ENCODE data around the gene MIS18A.
A peak's percentile ranks its signal among the peaks of the same experiment; 100 is the strongest.

The MIS18A gene

DNA sequence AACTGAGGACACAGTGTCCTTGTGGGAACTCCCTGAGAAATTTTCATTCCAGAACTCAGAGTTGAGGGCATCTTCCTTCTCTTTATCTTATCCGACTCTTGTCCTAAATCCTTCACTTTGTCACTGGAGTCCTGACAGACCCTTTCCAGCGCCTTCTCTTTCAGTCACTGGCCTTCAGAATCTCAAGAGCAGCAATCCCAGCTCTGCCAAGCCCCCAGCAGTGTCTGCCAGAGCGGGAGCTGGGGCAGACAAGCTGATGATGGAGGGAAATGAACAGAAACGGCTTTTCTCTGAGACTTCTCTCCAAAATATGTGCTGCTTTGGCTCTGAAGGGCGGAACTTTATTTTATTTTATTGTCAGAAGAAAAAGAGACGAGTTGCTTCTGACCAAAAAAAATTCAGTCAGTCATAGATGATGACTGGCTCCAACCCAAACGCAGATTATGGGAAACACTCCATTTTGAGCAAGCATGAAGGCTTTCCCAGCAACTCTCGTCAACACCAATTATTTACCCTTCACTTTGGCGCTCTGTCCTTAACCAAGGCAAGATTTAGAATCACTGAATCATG, 32.2 kb downstream of the MIS18A start:
- no peak for DNase-seq (ENCODE audit: low read depth)
- TF ChIP-seq, protein P1, sequence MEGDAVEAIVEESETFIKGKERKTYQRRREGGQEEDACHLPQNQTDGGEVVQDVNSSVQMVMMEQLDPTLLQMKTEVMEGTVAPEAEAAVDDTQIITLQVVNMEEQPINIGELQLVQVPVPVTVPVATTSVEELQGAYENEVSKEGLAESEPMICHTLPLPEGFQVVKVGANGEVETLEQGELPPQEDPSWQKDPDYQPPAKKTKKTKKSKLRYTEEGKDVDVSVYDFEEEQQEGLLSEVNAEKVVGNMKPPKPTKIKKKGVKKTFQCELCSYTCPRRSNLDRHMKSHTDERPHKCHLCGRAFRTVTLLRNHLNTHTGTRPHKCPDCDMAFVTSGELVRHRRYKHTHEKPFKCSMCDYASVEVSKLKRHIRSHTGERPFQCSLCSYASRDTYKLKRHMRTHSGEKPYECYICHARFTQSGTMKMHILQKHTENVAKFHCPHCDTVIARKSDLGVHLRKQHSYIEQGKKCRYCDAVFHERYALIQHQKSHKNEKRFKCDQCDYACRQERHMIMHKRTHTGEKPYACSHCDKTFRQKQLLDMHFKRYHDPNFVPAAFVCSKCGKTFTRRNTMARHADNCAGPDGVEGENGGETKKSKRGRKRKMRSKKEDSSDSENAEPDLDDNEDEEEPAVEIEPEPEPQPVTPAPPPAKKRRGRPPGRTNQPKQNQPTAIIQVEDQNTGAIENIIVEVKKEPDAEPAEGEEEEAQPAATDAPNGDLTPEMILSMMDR (conservative IDR thresholded peaks at IDR 0.05; ENCODE audit: low read length): no peak
- no peak overlapping the region for H3K4me3 ChIP-seq (ENCODE audit: low read length)

DNA sequence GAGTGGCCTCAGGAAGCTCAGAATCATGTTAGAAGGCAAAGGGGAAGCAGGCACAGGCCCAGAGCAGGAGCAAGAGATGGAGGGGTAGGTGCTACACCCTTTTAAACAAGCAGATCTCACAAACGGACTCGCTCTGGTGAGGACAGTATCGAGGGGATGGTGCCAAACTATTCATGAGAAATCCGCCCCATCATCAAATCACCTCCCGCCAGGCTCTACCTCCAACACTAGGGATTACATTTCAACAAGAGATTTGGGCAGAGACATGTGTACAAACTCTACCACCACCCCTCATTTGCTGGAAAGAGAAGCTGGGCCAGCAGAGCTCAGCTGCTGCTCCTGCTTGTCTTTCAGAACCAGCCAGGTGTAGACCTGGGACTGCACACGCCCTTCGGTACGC, 32.9 kb downstream of the MIS18A start:
- no peak overlapping the region for H3K4me3 ChIP-seq (ENCODE audit: low read length)
- TF ChIP-seq, protein P1 (conservative IDR thresholded peaks at IDR 0.05; ENCODE audit: low read length): no peak
- DNase-seq (ENCODE audit: low read depth): no peak

DNA sequence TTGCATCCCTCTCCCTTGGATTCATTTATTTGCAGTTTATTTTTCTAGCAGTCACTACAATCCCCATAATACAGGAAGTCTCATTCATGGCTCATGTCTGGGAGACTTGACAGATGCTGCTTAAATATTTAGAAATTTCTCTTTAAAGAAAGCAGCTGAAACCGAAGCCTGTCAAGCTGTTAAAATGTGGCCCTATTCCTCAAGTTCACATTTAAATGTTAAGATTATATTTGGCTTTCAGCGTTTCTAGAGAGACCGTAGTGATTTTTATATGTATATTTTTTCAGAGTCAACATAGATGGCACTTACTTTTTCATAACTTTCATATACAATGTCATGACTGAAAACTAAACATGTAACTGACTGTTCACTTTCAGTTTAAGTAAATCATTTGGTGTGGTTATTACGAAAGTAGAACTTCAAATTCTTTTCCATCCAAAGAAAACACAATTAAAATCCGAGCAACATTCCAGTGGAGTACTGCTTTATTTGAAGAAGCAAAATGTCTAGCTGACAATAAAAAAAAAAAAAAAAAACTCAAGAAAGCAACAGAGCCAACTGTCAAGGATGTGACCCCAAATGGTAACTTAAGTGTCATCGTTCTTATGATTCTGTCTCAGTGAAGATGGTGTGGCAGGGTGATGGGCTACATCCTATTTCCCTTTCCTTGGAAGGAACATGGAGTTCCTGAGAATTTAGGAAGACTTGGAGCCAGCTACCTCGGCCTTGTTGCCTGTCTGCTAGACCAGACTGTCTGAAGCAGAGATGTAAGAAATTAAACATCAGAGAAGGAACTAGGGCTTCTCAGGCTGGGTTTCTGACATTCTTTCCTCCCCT, 37.8 kb downstream of the MIS18A start:
- DNase-seq (ENCODE audit: low read depth): peak; percentile 55
- TF ChIP-seq, protein P1 (conservative IDR thresholded peaks at IDR 0.05; ENCODE audit: low read length): no peak

DNA sequence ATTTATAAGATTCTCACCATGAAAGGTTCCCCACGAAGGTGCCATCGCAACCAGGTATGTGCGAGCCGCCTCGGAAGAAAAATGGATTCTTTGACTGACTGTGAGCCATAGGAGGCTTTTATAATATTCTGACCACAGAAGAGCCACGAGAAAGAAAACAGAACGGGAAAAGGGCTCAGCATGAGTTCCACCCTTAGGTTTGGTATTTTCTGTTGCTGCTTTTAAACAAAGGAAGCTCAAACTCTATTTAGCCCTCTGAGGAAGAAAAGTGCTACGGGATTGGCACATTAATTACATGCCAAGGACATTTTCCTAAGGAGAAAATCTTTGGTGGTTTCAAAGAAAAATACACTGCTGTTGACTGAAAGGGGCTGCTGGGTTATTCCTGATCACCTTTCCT, 39.3 kb downstream of the MIS18A start:
- no peak for DNase-seq (ENCODE audit: low read depth)
- TF ChIP-seq, protein P1 (conservative IDR thresholded peaks at IDR 0.05; ENCODE audit: low read length): no peak

More for the DNA sequence above, 37.8 kb downstream of the MIS18A start:
- H3K4me3 ChIP-seq (ENCODE audit: low read length): peak overlapping the region; percentile 20

DNA sequence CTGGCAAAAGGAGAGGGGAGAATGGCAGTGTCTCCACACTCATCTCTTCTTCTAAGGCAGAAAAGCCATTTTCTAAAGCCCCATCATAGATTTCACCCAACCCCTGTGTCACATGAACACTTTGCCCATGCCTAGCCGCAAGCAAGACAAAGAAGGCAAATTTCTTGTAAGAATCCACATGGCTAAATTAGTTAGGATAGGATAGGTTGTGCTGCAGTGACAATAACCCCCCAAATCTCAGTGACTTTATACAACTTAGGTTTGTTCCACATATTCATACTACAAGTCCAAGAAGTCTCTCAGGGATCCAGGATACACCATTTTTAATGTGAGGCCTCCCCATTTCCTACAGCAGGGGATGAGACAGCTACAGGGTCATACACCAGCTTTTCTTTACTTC, 40.8 kb downstream of the MIS18A start:
- no peak for DNase-seq (ENCODE audit: low read depth)
- H3K4me3 ChIP-seq (ENCODE audit: low read length): no peak overlapping the region
- TF ChIP-seq, protein P1 (conservative IDR thresholded peaks at IDR 0.05; ENCODE audit: low read length): no peak

More for the DNA sequence above, 39.3 kb downstream of the MIS18A start:
- H3K4me3 ChIP-seq (ENCODE audit: low read length): no peak overlapping the region

DNA sequence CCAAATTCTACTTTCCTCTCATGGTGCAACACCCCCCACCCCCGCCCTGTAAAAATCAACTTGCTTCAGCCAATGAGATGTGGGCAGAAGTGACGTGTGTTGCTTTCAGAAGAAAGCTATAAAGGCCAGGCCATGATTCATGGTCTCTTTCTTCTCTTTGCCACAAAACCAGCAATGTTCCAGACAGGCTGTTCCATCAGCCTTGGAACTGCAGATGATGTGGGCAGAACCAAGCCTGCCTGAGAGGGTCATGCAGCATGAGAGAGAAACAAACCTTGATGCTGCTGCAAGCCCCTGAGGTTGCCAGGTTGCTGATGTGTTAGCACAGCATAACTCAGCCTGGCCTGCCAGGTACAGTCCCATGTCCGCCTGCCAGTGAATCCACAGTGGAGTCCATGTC, 41.8 kb downstream of the MIS18A start:
- peak; percentile 19 for DNase-seq (ENCODE audit: low read depth)
- TF ChIP-seq, protein P1 (conservative IDR thresholded peaks at IDR 0.05; ENCODE audit: low read length): no peak
- H3K4me3 ChIP-seq (ENCODE audit: low read length): no peak overlapping the region

Measured in AG10803 (cell line).